Body of pancreas (tissue), 4 donors: ENCODE results near the gene TSEN34. TPM values are rescaled to one million over a fixed set of nuclear protein-coding genes. Genes with fewer than 3 reads are reported as not detected.
"Not testable (repeated sequence)": the region's sequence is repeated elsewhere in the genome, so short reads cannot be mapped to it uniquely, and the experiment has no call there.

Experiments used
- ATAC-seq: fragments of 150-250 bp; one replicate; pipeline ENCODE4 v1.9.1; 2016
- DNase-seq, 4 donors: peaks; one replicate each; pipeline ENCODE4 v3.0.0-alpha.2; 2019
- H3K27ac ChIP-seq, 4 donors: fragments of 200-600 bp; sonication (generic); 1 replicate in 3 of 4; 2 replicates in 1 of 4; pipeline versions ENCODE4 v1.5.1 to v1.6.1; 2016 to 2019; ENCODE audit warnings: mild to moderate bottlenecking in 1 of 4, mixed read lengths in 1 of 4, moderate library complexity in 1 of 4
- H3K27me3 ChIP-seq, 2 donors: fragments of 200-600 bp; sonication (generic); one replicate each; pipeline ENCODE4 v1.6.0; 2016; ENCODE audit warnings: mild to moderate bottlenecking in 1 of 2
- H3K36me3 ChIP-seq, 2 donors: fragments of 200-600 bp; sonication (generic); replicated peaks in 1 of 2; 2 replicates each; pipeline ENCODE4 v1.5.1; 2016; ENCODE audit warnings: low read depth in 2 of 2; ENCODE audit not compliant: insufficient read depth in 1 of 2
- H3K4me1 ChIP-seq: fragments of 200-600 bp; sonication (generic); one replicate; pipeline ENCODE4 v1.6.0; 2016
- H3K4me3 ChIP-seq, 2 donors: fragments of 200-600 bp; sonication (generic); 1 replicate in 1 of 2; 2 replicates in 1 of 2; pipeline ENCODE4 v1.5.1; 2016 to 2019
- H3K9me3 ChIP-seq, 3 donors: fragments of 200-600 bp; sonication (generic); 1 replicate in 2 of 3; 2 replicates in 1 of 3; pipeline ENCODE4 v1.5.1; 2016
- WGBS, 2 donors: methylation state at CpG; one replicate each; pipeline ENCODE4 v1.1.5; 2017; 5-methylcytosine and 5-hydroxymethylcytosine counted together
- intact Hi-C: fragments of 100-400 bp; cut with DNase I; formaldehyde crosslinking; loops from one replicate; pipeline ENCODE4 v1.15.1; 2023
- total RNA-seq, 2 donors: library from RNA; depleted of rRNA; stranded (reverse); fragments of >200 nt; gene quantifications; one replicate each; pipeline ENCODE4 v1.1.0, GENCODE V29; 2016

TSEN34 gene
- total RNA-seq, 2 donors from 2014 or later = 33.9 to 56.6 TPM

DNA sequence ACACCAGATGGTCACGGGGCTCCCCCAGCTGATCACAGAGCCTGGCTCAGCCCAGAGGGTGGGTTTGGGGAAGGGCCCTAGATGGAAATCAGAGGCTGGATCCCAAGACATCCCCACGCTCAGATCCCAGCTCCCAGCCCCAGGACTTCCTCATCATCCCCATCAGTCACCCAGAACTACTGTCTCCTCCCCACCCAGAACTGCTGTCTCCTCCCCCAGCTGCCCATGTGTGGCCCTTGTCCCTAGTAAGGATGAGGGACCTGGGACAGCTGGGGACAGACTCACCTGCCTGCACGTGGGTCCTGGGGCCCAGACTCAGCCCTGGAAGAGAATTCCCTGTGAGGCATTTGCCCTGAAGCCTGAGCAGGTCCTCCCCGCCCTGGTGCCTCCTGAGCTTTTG is 51.1 kb downstream of the TSEN34 start:
- H3K4me3 ChIP-seq, H3K9me3 ChIP-seq, intact Hi-C loops, H3K36me3 ChIP-seq, H3K27ac ChIP-seq, H3K4me1 ChIP-seq, DNase-seq, ATAC-seq, H3K27me3 ChIP-seq: not testable (repeated sequence)
- 38% methylated on average over 2 of the region's 4 CpGs; no CpG with 5 or more reads in 1 of the 2 donors for WGBS, 2 donors

DNA sequence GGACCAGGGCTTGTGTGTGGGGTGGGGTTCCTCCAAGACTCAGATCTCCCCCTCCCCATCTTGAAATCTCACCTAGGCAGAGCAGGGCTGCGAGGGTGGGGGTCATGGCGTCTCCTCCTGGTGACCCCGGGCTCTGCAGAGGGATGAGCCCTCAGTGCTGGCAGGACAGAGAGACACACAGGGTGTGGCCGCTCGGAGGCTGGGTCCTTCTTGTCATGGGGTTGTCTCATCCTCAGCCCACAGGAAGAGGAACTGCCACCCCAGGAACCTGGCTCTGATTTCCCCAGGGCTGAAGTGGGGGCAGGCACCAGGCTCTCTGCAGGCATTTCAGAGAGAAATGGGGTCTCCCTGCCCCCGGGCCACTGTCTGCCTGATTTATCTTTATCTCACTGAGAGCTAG is 51.5 kb downstream of the TSEN34 start, which contains the start of gene LILRA6:
LILRA6 (minus strand) TSS at position 145 of the 400 bp plus-strand sequence.
- H3K4me1 ChIP-seq, H3K27ac ChIP-seq, H3K9me3 ChIP-seq, H3K27me3 ChIP-seq, H3K4me3 ChIP-seq, intact Hi-C loops, H3K36me3 ChIP-seq, ATAC-seq, DNase-seq: not testable (repeated sequence)
- no CpG with 5 or more reads among the region's 6 CpGs for WGBS, 2 donors

DNA sequence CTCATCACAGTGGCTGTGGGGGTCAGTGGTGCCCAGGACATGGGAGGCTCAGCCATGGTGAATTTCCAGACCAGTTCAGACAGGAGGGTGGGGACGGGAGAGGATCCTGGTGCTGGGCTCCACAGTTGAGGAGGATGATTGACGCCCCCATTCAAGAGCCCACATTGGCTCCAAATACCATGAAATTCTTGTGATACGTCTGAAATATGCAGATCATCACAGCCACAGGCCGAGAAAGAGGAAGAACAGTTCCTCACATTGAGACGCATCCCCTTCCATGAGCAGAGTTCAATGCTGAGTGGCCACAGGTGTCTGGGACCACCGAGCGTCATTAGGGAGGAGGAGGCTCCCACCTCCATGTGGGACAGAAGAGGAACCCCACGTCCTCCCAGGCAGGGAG is 52.7 kb downstream of the TSEN34 start:
- H3K27me3 ChIP-seq, ATAC-seq, H3K9me3 ChIP-seq, H3K4me3 ChIP-seq, intact Hi-C loops, H3K27ac ChIP-seq, H3K36me3 ChIP-seq, H3K4me1 ChIP-seq, DNase-seq: not testable (repeated sequence)
- WGBS, 2 donors = no CpG with 5 or more reads among the region's 8 CpGs

Other genes starting within 250 kb of the TSEN34 start
- not detected for gene CACNG8, start 228.4 kb upstream of the TSEN34 start, total RNA-seq
- not detected for gene CACNG6, start 199.7 kb upstream of the TSEN34 start, total RNA-seq
- not detected for gene VSTM1, start 127.4 kb upstream of the TSEN34 start, total RNA-seq
- gene TARM1, start 109.9 kb upstream of the TSEN34 start, total RNA-seq = not detected
- 1 to 10 TPM in 1 of 2 donors, not detected in 1; 2.3 TPM for gene OSCAR, start 90.5 kb upstream of the TSEN34 start, total RNA-seq
- 1 to 10 TPM; 4.7 to 5.3 TPM for gene NDUFA3, start 88.5 kb upstream of the TSEN34 start, total RNA-seq
- 10 to 100 TPM in 1 of 2 donors, 1 to 10 TPM in 1; 6.5 to 11.9 TPM for gene TFPT, start 75.7 kb upstream of the TSEN34 start, total RNA-seq
- 10 to 100 TPM; 17.8 to 24.1 TPM for gene PRPF31, start 75.6 kb upstream of the TSEN34 start, total RNA-seq
- gene CNOT3, start 53.5 kb upstream of the TSEN34 start, total RNA-seq = 10 to 100 TPM; 22.4 to 51.4 TPM
- gene LENG1, start 31.6 kb upstream of the TSEN34 start, total RNA-seq = 1 to 10 TPM; 4.0 to 9.6 TPM
- gene TMC4, start 18.1 kb upstream of the TSEN34 start, total RNA-seq = 100 to 1,000 TPM in 1 of 2 donors, 10 to 100 TPM in 1; 57.3 to 126 TPM
- 10 to 100 TPM; 40.5 to 98.9 TPM for gene MBOAT7, start 1.7 kb upstream of the TSEN34 start, total RNA-seq
- 1,000 to 10,000 TPM; 1,319 to 1,729 TPM for gene RPS9, start 9.6 kb downstream of the TSEN34 start, total RNA-seq
- 1 to 10 TPM in 1 of 2 donors, under 1 TPM in 1; 0.33 to 2.1 TPM for gene LILRB3, start 31.7 kb downstream of the TSEN34 start, total RNA-seq
- not detected for gene LILRA6, start 51.5 kb downstream of the TSEN34 start, total RNA-seq
- 1 to 10 TPM; 3.1 to 6.6 TPM for gene LILRB5, start 66.0 kb downstream of the TSEN34 start, total RNA-seq
- gene LILRB2, start 89.8 kb downstream of the TSEN34 start, total RNA-seq = 1 to 10 TPM in 1 of 2 donors, under 1 TPM in 1; 0.78 to 1.3 TPM
- under 1 TPM in 1 of 2 donors, not detected in 1; 0.78 TPM for gene LILRA5, start 121.9 kb downstream of the TSEN34 start, total RNA-seq
- gene LILRA4, start 147.9 kb downstream of the TSEN34 start, total RNA-seq = not detected
- 10 to 100 TPM in 1 of 2 donors, 1 to 10 TPM in 1; 2.9 to 35.6 TPM for gene LAIR1, start 173.6 kb downstream of the TSEN34 start, total RNA-seq
- 10 to 100 TPM; 20.5 to 88.7 TPM for gene TTYH1, start 224.2 kb downstream of the TSEN34 start, total RNA-seq